GM04503 (cell line): ENCODE data around the gene CDC37L1.
"Not testable (repeated sequence)": the region's sequence is repeated elsewhere in the genome, so short reads cannot be mapped to it uniquely, and the experiment has no call there.

ENCODE experiments used
- DNase-seq: peaks from one replicate; pipeline ENCODE4 v3.0.0-alpha.2; 2012; ENCODE audit warnings: low read depth

Gene CDC37L1

DNA sequence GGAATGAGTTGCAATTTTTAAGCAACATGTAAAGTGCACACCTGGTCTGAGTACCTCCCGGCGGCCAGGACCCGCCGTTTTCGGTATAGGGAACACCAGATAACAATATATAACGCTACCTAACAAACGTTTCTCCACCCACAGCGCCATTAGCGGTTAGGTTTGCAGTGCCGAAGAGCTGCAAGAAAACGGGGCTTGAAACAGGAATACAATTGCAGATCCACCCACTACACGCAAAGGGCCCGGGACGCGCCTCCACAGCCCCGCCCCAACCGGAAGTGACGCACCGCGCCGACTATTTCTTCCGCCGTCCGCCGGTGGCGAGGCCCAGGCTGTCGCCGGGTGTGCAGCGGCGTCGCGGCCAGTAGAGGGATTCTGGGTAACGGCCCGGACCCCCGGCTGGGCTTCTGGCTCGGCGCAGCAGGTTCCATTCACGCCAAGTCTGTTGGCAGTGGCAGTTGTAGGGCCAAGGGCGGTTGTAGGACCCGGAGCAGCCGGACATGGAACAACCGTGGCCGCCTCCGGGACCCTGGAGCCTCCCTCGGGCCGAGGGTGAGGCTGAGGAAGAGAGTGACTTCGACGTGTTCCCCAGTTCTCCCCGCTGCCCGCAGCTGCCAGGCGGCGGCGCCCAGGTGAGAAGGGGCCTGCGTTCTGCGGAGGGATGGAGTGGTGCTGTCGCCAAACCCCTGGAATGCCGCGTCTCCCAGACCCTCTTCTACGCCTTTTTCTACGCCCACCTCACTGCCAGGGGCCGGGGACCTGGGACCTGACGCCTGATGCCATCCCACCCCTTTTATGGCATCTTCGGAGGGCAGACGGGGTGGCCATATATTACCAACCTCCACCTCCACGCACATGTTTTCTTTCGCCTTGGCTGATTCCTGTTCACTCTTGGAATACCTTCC lies at the start of gene CDC37L1:
Gene CDC37L1, plus strand, starts transcription at position 302 of the 905 bp plus-strand sequence. Its CDS starts 199 bp downstream, at position 501.
- peak; percentile 71 for DNase-seq

DNA sequence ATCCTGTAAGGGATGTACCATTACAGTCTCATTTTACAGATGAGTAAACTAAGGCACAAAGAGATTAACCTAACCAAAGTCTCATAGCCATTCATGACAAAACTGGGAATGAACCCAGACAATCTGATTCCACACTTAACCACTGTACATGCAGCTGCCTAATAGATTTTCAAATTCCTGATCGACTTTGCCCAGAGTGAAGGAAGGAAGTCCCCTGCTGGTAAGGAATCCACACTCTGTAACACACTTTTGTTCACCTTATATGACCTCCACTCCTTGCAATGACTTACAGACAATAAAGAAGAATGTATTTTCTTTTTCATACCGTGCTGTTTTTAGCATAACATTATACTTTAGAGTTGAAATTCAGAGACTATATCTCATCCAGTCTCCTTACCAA lies 48.5 kb upstream of the CDC37L1 start:
- DNase-seq = no peak

DNA sequence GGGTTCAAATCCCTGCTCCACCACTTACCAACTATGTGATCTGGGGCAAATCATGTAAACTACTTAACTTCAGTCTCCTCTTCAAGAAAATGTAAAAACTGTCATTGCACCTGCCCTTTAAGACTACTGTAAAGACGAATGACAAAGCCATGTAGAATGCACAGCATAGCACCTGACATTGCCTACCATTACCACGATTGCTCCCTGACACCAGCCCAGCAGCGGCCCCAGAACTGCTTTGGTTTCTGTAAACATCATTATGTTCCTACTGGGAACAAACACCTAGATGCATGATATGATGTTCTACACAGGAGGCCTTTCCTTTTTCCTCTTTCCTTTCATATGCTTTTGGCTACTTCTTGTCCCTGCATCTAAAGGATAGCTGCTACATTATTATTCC lies 40.4 kb upstream of the CDC37L1 start:
- no peak for DNase-seq

DNA sequence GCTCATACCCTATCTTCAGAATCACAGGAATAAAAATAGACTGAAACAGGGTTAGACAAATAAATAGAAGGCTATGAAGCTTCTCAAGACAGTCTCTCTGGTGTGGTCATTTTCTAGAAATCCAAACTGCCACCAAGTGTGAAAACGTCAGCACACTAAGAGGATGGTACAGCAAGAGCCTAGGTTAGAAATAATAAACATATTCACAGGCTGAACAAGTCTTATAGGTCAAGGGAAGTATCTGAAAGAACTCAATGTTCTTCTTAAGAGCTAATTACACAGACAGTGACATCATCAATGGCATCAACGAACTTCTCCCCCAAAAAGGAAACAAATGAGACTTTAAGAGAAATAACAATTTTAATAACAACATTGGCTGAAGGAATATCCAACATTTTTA lies 39.9 kb upstream of the CDC37L1 start:
- no peak for DNase-seq

DNA sequence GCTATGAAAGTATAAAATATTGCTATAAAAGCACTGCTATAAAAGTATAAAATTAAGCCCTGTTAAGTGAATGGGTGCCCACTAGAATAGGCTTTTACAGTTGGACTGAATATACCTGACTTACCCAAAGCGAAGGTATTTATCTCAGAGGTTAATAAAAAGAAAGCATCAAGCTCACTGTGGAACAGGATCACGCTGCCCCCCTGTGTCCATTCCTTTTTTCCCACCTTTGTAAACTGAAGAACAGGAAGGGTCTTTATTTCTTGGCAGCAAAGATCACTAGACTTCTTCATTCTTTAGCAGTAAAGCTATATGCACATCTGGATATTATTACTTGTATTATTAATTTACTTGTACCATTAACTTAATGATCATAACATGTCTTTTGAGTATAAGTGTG lies 39.3 kb upstream of the CDC37L1 start:
- DNase-seq = no peak

DNA sequence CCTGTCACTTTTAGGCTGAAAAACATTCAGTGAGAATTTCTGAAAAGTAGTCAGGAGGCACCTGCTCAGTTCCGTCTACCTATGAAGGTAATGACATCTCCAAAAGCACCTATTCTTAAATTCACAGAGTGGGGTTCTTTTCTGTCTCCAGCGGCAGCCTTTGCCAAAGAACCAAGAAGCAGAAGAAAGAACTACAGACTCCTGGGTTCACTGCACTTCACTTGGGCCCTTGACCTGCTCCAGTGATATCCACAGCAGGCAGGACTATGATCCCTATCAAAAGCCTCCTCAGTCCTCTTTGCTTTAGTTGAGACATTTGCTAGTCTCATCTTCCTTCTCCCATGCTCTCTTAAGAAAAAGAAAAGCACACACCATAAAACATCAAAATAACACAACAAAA lies 37.0 kb upstream of the CDC37L1 start:
- no peak for DNase-seq

DNA sequence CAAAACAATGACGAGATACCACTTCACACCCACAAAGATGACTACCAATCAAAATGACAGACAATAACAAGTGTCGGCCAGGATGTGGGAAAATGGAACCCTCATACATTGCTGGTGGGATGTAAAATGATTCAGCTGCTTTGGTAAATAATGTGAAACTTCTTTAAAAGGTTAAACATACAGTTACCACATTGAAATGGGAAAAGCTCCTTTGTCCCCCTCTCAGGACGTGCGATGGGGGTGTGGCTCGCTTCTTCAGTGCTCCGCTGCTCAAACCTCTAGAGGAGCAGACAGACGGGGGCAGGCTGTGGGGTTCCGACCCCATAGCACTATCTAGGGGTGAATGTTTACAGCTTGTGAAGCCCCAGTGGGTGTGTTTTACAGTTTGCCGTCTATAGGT lies 25.3 kb upstream of the CDC37L1 start:
- no peak for DNase-seq

DNA sequence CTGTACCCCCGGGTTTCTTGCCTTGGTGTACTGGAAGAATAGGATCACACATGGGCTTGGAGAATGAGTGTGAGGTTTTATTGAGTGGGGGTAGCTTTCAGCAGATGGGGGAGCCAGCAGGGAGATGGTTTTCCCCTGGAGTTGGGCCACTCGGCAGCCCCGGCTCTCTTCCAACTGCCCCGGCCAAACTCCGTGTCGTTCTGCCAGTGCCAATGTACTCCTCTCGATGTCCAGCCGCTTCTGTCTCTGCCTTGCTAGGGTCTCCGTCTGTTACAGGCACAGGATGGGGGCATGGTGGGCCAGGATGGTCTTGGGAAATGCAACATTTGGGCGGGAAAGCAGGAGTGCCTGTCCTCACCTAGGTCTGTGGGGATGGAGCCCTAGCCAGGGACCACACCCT lies 24.8 kb upstream of the CDC37L1 start:
- DNase-seq = no peak

DNA sequence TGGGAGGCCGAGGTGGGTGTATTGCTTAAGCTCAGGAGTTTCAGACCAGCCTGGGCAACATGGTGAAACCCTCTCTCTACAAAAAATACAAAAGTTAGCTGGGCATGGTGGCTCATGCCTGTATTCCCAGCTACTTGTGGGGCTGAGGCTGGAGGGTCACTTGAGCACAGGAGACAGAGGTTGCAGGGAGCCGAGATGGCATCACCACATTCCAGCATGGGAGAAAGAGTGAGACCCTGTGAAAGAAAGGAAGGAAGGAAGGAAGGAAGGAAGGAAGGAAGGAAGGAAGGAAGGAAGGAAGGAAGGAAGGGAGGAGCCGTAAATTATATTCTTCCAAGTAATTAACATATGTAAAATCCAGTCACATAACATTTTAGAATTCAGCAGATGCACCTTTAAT lies 23.2 kb upstream of the CDC37L1 start:
- not testable (repeated sequence) for DNase-seq

DNA sequence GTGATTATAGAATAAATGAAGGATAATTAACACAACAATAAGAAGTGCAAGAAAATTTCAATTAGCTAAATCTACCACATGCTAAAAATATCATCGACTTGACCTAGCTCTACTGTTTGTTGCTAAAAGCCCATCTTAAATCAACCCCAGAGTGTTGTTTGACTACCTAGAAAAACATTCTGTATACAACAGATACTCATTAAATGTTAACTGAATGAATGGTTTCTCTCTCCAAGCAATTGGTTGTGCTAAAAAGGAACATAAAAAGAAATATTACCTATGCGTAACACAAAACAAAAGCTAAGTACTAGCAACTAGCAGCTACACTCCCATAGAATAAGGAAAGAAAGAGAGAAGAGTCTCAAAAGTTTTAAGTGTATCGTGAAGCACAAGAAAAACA lies 22.7 kb upstream of the CDC37L1 start:
- no peak for DNase-seq

DNA sequence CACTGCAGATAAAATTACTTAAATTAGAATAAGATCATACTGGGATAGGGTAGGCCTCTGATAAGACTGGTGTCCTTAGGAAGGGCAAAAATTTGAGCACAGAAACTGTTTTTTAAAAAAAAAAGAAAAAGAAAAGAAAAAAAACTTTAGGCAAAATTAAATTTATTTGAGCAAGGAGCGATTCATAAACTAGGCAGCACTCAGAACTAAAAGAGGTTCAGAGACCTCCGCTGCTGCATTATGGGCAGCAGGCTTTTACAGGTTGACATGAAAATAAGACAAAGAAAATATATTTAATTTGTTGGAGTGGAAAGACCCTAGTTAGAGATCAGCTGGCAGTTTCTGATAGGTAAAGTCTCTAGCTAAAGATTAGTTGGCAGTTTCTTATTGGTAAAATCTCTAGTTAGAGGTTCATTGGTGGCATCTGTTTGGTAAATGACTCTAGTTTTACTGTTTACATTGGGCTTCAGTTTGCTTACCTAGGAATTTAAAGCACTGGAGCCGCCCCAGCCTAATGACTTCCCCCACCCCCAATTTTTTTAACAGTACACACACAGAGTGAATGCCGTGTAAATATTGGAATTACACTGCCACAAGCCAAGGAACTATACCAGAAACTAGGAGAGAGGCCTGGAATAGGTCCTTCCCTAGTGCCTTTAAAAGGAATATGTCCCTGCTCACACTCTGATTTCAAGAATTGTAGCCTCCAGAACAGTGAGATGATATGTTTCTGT lies 21.8 kb upstream of the CDC37L1 start:
- DNase-seq = no peak

DNA sequence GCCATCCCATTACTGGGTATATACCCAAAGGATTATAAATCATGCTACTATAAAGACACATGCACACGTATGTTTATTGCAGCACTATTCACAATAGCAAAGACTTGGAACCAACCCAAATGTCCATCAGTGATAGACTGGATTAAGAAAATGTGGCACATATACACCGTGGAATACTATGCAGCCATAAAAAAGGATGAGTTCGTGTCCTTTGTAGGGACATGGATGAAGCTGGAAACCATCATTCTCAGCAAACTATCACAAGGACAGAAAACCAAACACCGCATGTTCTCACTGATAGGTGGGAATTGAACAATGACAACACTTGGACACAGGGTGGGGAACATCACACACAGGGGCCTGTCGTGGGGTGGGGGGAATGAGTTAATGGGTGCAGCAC lies 18.7 kb upstream of the CDC37L1 start:
- not testable (repeated sequence) for DNase-seq

DNA sequence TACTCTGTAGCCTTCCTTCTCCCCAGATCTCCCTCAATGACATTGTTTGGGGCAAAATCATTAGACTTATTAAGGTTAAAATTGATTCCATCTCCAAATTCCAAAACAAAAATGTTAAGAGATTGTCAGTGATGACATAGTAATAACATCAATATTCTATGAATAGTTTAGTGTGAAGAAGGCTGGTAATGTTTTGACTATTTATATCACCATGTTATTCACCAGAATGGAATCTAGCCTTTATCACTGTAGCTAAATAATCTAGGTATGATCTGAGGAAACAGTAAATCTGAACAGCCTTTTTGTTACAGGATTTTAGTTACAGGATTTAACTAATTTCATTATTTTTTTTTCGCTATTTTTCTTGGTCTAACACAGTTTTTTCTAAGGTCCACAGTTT lies 18.2 kb upstream of the CDC37L1 start:
- no peak for DNase-seq

DNA sequence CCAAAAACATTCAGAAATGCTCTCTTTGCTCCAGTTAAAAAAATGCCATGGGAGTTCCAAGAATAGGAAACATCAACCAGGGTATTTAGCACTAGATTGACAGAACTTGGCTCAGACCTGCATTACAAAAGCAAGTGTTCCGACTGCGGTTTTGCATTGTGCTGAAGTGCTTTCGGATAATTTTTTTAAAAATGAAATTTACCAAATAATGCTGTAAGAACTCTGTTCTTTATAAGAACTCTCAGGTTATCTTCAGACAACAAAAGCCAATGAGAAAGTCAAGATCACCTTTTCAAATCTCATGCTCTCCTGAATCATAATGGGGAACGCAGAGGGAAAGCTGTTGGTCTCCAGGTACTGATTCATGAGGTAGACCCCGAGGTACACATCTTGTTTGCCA lies 17.8 kb upstream of the CDC37L1 start:
- no peak for DNase-seq

DNA sequence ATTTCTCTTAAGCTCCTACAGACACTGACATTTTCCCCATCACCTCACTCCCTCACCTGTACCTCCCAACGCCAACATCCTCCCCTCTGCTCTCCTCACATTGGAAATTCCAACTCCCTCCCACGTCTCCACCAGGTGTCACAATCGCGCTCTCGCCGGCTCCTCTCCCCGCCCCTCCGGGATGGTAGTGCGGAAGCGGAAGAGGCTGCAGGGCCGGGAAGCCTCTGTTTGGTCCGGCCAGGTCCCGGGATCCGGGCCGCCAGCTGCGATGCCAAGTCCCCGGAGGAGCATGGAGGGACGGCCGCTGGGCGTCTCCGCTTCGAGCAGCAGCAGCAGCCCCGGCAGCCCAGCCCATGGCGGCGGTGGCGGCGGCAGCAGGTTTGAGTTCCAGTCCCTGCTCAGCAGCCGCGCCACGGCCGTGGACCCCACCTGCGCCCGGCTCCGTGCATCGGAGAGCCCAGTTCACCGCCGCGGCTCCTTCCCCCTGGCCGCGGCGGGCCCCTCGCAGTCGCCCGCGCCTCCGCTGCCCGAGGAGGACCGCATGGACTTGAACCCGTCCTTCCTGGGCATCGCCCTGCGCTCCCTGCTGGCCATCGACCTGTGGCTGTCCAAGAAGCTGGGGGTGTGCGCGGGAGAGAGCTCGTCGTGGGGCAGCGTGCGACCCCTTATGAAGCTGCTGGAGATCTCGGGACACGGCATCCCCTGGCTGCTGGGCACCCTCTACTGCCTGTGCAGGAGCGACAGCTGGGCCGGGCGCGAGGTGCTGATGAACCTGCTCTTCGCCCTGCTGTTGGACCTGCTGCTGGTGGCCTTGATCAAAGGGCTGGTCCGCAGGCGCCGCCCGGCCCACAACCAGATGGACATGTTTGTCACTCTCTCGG lies 17.0 kb upstream of the CDC37L1 start, which contains the start of gene PLPP6:
Gene PLPP6, plus strand, starts transcription at position 187 of the 881 bp plus-strand sequence. Its CDS starts 82 bp downstream, at position 269.
- no peak for DNase-seq

DNA sequence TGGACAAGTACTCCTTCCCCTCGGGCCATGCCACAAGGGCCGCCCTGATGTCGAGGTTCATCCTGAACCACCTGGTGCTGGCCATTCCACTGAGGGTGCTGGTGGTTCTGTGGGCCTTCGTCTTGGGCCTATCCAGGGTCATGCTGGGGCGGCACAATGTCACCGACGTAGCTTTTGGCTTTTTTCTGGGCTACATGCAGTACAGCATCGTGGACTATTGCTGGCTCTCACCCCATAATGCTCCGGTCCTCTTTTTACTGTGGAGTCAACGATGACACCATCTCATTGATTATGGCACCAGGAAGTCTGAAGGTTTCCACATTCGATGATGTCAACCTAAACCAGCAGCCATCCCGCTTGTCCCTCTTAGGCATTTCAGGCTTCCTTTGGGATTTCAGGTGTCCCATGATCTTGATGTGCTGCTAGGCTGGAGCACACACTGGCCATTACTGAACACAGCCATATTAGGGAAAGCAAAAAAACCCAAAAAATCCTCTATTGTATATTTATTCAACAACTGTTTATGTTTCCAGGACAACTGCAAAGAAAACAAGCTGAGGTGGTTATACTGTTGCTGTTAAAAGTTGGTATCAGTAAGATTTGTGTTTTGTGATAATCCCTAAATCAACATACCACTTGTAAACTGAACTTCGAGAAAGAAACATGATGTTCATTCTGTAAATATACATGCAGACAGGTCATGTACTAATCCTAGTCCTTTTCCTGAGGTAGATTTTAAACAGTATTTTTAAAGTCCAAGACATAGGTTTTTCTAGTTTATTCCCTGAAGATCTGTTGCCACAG lies 16.2 kb upstream of the CDC37L1 start:
- DNase-seq = no peak

DNA sequence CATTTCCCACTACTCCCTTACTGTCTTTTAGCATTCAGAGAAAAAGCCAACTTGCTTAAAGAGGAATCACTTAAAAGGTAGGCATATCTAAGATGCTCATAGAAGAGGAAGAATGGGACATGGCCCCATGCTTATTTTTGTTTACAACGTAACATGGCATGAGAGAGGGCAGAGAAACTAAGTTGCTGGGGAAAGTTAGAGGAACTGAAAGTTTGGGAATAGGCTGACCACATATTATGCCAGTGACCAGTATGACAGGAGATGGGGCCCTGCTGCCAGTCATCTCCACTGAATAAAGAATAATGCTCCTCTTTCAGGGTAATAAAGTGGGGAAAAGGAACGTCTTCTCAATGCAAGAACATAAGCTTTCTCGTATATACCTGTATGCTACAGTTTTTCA lies 15.4 kb upstream of the CDC37L1 start:
- no peak for DNase-seq

DNA sequence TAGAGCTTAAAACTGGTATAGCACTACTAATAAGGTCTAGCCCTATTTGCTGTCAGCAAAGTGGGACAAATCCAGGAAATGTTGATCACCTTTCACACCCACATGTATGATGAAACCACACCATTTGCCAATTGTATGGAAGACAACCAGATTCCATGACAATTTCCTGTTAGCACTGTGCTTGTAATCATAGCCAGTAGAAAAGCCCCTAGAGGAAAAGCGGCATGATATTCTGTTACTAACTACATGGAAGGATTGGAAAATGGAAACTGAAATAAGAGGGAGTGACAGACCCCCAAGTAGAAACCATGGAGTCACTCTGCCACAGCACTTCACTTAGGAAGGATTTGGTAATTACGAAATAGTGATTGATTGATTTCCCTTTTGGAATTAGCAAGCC lies 14.0 kb upstream of the CDC37L1 start:
- DNase-seq = no peak

DNA sequence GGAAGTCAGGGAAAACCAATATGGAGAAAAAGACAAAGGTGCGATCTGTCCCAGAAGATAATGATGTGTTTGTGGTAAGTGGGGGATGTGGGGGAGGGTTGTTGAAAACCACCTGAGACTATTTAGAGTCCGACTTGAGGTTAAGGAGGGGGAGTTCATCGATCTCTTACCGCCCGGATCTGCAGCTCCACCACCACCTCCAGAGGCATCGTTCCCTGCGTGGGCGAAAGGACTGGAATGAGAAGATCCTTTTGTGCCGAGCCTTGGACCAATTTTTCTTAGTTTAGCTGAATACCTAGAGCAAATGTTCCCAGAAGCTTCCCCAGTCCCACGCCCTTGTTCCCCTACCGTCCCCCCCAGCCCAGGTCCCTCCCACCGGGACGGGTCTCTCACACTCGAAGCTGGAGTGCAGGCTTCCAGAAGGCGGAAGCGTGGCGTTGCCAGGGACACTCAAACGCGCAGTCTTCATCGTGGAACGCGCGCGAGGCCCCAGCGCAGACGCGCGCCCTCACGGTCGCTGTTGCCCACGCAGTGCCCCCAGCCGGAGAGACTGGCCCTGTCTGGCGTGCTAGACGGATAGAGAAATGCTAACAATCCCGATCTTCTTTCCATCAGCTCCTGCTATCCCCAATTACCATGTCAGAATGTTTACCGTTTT lies 13.2 kb upstream of the CDC37L1 start, which contains the start of gene SPATA6L:
Gene SPATA6L, minus strand, starts transcription at position 439 of the 658 bp plus-strand sequence. Its CDS starts 230 bp downstream, at position 209.
- DNase-seq = no peak

DNA sequence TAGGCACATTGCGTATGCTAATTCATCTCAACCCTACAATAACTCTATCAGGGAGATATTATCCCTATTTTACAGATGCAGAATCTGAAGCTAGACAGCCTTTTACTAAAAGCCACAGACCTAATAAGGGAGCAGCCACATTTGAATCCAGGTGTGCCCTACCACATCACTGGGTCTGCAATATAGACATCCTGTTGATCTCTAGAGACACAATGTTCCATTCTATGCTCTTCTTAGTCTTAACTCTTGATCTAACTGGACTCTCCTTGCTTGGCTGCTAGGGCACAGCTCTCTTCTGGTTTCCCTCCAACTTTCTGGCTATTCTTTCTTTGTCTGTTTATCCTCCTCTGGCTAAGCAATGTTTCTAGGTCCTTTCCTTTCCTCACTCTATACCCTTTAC lies 11.7 kb upstream of the CDC37L1 start:
- no peak for DNase-seq

DNA sequence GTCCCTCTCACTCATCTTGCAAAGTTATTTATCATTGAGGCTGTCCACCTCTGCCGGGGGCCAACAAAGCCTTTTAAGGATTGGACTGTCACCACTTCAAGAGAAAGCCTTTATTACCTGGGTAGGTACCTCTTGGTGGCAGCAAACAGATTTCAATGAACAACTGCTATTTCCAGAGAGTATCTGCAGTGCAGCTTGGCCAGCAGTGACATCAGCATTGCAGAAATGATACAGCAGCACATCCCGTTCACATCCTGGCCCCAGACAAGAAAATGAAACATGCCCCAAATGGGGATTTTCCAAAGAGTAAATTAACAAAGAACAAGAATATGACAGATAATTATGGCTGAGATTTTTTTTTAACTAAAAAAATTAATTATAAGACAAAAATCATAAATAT lies 10.8 kb upstream of the CDC37L1 start:
- no peak for DNase-seq
